Measurements from ENCODE around the gene PARVG.

GRCh38 chr22:44187652-44188230, 7.0 kb downstream of the PARVG start:
- no peak for TF ChIP-seq CTCF (IDR thresholded peaks at IDR 0.05)
- no peak for TF ChIP-seq POLR2A (IDR thresholded peaks at IDR 0.05)
